ENCODE data around the gene FMNL2. TPM values are rescaled to one million over a fixed set of nuclear protein-coding genes. Genes with fewer than 3 reads are reported as not detected.

Gene FMNL2
- total and polyA plus RNA-seq, 2 of the 4 experiments (the other 2 are of a cell fraction), result 10.9 to 11.4 TPM

DNA sequence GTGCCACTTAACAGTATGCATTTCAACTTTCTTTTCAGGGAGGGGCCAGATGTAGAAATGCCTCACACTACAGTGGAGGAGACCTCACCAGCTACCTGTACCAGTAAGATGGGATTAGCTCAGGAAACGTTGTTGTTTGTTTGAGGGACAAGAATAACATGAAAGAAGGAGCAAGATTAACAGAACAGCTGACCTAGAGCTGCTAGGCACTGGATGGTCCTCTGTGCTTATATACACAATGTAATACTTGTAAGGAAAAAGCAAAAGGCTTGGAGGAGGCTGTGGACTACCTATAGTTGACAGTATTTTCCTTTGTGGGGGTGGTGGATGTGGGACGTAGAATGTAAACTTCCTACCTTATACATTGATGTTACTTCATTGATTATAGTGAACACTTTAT lies 154.4 kb downstream of the FMNL2 start:
- no peak overlapping the region for H3K9ac ChIP-seq (ENCODE audit: low read depth, low read length)
- no peaks in the 10 kb centered on the region; the same call in 1 of the 2 replicates for H4K20me1 ChIP-seq (ENCODE audit: insufficient read depth, low read length)
- CTCF ChIA-PET, result interaction anchor here (0.5 kb wide), 1 partner anchor 45 kb away, joined by 6 read pairs; no protein-coding TSS in a partner anchor
- no peak overlapping the region for H2BK20ac ChIP-seq (ENCODE audit: low read depth, low read length)
- H2BK5ac ChIP-seq (ENCODE audit: low read depth, low read length, poor library complexity, severe bottlenecking), result no peak overlapping the region
- H3K79me1 ChIP-seq (ENCODE audit: low read depth in 1 of 2, low read length in 2 of 2), result peaks cover 15 to 25% of the 10 kb centered on the region in 2 experiments; a peak in 3 of 4 replicates
- H4K91ac ChIP-seq (ENCODE audit: insufficient read depth, low read depth, low read length), result no peak overlapping the region
- no peak overlapping the region for H2AK9ac ChIP-seq (replicated peaks; ENCODE audit: low read depth, low read length, poor library complexity)
- no peak overlapping the region for H3K23ac ChIP-seq (ENCODE audit: low read depth, low read length)
- intact Hi-C loops (cut with micrococcal nuclease) (no loop called here), in situ Hi-C loops (cut with MboI; ENCODE audit: low sequenced_read_pairs) (no loop called here), dilution Hi-C loops (cut with HindIII; ENCODE audit: low sequenced_read_pairs, unreplicated experiment) (no loop called here)
- H3K27ac ChIP-seq (ENCODE audit: insufficient read depth, low read length), result no peak overlapping the region
- H3K18ac ChIP-seq (ENCODE audit: low read depth, low read length), result no peak overlapping the region; the same call in 1 of the 2 replicates
- H3K9me1 ChIP-seq (ENCODE audit: insufficient read depth, low read length), result peaks cover 6% of the 10 kb centered on the region; the same call in 1 of the 2 replicates
- no peak overlapping the region for H4K8ac ChIP-seq (ENCODE audit: low read depth in 2 of 2, low read length in 2 of 2)
- no peak overlapping the region for H2AK5ac ChIP-seq (ENCODE audit: low read depth, low read length)
- H3K27me3 ChIP-seq (ENCODE audit: control insufficient read depth, insufficient read depth, low read length), result no peaks in the 10 kb centered on the region
- H4K5ac ChIP-seq (ENCODE audit: low read depth, low read length), result peak overlapping the region; percentile 42; the same call in 1 of the 2 replicates
- H2AFZ ChIP-seq (replicated peaks; ENCODE audit: low read length, poor library complexity), result no peak overlapping the region
- WGBS, 2 experiments (ENCODE audit: extremely low coverage in 2 of 2, insufficient read length in 1 of 2), result no CpG with 5 or more reads among the region's 2 CpGs
- no peak overlapping the region for H2BK15ac ChIP-seq (ENCODE audit: low read depth, low read length)
- BruUV-seq (replicated peaks), result no TSS peak
- H3K4me1 ChIP-seq (ENCODE audit: control insufficient read depth, insufficient read depth, low read length), result peaks cover 7% of the 10 kb centered on the region; the same call in 1 of the 2 replicates
- no peak overlapping the region for H3K4me2 ChIP-seq (ENCODE audit: low read depth, low read length)
- H3K14ac ChIP-seq (replicated peaks; ENCODE audit: low read depth, low read length), result no peak overlapping the region
- DNase-seq (no peak), ATAC-seq (ENCODE audit: low read depth) (no peak)
- no peaks in the 10 kb centered on the region for H3K36me3 ChIP-seq (ENCODE audit: control insufficient read depth, insufficient read depth, low read length)
- no peak overlapping the region for H3K4me3 ChIP-seq (ENCODE audit: insufficient read depth, low read depth, low read length)
- H3K9me3 ChIP-seq (ENCODE audit: control insufficient read depth, insufficient read depth, low read length), result no peaks in the 10 kb centered on the region
- TF ChIP-seq, protein P1, sequence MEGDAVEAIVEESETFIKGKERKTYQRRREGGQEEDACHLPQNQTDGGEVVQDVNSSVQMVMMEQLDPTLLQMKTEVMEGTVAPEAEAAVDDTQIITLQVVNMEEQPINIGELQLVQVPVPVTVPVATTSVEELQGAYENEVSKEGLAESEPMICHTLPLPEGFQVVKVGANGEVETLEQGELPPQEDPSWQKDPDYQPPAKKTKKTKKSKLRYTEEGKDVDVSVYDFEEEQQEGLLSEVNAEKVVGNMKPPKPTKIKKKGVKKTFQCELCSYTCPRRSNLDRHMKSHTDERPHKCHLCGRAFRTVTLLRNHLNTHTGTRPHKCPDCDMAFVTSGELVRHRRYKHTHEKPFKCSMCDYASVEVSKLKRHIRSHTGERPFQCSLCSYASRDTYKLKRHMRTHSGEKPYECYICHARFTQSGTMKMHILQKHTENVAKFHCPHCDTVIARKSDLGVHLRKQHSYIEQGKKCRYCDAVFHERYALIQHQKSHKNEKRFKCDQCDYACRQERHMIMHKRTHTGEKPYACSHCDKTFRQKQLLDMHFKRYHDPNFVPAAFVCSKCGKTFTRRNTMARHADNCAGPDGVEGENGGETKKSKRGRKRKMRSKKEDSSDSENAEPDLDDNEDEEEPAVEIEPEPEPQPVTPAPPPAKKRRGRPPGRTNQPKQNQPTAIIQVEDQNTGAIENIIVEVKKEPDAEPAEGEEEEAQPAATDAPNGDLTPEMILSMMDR (conservative IDR thresholded peaks at IDR 0.05; ENCODE audit: low read depth, low read length), result no peak
- TF ChIP-seq POLR2A (IDR thresholded peaks at IDR 0.05; ENCODE audit: low read depth, low read length) (no peak), FOS (IDR thresholded peaks at IDR 0.05; ENCODE audit: low read depth, low read length) (no peak), RAD21 (IDR thresholded peaks at IDR 0.05; ENCODE audit: low read length) (no peak), CHD1 (IDR thresholded peaks at IDR 0.05; ENCODE audit: low read depth, low read length) (no peak), NFE2L2 (IDR thresholded peaks at IDR 0.05; ENCODE audit: low read depth, low read length) (no peak), MXI1 (IDR thresholded peaks at IDR 0.05; ENCODE audit: borderline replicate concordance, low read depth, low read length) (no peak), MAZ (IDR thresholded peaks at IDR 0.05; ENCODE audit: borderline replicate concordance, low read depth, low read length) (no peak), RFX5 (IDR thresholded peaks at IDR 0.05; ENCODE audit: low read depth, low read length) (no peak), SMC3 (IDR thresholded peaks at IDR 0.05; ENCODE audit: low read depth, low read length) (no peak), MAFK (IDR thresholded peaks at IDR 0.05; ENCODE audit: low read depth, low read length) (no peak)
- TF ChIP-seq, protein P2, sequence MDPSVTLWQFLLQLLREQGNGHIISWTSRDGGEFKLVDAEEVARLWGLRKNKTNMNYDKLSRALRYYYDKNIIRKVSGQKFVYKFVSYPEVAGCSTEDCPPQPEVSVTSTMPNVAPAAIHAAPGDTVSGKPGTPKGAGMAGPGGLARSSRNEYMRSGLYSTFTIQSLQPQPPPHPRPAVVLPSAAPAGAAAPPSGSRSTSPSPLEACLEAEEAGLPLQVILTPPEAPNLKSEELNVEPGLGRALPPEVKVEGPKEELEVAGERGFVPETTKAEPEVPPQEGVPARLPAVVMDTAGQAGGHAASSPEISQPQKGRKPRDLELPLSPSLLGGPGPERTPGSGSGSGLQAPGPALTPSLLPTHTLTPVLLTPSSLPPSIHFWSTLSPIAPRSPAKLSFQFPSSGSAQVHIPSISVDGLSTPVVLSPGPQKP (IDR thresholded peaks at IDR 0.05; ENCODE audit: borderline replicate concordance, low read depth, low read length), result no peak
- TF ChIP-seq, protein P3, sequence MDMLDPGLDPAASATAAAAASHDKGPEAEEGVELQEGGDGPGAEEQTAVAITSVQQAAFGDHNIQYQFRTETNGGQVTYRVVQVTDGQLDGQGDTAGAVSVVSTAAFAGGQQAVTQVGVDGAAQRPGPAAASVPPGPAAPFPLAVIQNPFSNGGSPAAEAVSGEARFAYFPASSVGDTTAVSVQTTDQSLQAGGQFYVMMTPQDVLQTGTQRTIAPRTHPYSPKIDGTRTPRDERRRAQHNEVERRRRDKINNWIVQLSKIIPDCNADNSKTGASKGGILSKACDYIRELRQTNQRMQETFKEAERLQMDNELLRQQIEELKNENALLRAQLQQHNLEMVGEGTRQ (IDR thresholded peaks at IDR 0.05; ENCODE audit: low read depth, low read length), result no peak
- no peak overlapping the region for H3K4ac ChIP-seq (ENCODE audit: low read depth, low read length)
- no peak overlapping the region for H3K56ac ChIP-seq (ENCODE audit: extremely low read depth, insufficient read depth, low read length)
- POLR2A ChIA-PET (ENCODE audit: unreplicated experiment), result no interaction called here
- no peak overlapping the region for H2BK120ac ChIP-seq (ENCODE audit: low read depth, low read length)

Data from IMR-90 (cell line).